Measurements from ENCODE around the gene LSR.
A peak's percentile ranks its signal among the peaks of the same experiment; 100 is the strongest.

LSR gene

DNA sequence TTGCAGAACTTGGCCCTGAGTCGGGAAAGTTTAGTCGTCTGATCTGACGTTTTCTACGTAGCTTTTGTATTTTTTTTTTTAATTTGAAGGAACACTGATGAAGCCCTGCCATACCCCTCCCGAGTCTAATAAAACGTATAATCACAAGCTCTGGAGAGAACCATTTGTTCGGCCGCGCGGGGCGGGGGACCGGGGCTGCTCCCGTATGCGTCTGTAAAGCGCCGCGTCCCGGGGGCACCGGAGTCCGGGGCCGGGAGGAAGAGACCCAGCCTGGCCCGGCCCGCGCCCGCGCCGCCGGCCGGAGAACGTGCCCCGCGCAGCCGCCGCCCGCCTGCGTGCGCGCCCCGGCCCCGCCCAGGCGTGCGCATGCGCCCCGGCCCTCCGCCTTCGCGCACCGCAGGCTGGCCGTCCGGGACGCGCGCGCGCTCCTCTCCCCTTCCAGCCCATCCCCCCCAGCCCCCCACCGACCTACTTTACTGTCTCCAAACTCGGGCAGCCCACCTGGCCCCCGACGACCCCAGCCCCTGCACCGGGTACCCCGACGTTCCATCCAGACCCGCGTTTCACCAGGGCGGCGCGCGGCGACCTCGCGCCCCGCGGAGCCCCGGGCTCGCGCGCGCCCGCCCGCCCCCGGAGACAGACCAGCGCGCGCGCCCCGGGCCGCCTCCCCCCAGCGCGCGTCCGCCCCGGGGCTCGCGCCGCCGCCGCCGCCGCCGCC lies 19.2 kb downstream of the LSR start (continued):
- TF ChIP-seq, protein P1, sequence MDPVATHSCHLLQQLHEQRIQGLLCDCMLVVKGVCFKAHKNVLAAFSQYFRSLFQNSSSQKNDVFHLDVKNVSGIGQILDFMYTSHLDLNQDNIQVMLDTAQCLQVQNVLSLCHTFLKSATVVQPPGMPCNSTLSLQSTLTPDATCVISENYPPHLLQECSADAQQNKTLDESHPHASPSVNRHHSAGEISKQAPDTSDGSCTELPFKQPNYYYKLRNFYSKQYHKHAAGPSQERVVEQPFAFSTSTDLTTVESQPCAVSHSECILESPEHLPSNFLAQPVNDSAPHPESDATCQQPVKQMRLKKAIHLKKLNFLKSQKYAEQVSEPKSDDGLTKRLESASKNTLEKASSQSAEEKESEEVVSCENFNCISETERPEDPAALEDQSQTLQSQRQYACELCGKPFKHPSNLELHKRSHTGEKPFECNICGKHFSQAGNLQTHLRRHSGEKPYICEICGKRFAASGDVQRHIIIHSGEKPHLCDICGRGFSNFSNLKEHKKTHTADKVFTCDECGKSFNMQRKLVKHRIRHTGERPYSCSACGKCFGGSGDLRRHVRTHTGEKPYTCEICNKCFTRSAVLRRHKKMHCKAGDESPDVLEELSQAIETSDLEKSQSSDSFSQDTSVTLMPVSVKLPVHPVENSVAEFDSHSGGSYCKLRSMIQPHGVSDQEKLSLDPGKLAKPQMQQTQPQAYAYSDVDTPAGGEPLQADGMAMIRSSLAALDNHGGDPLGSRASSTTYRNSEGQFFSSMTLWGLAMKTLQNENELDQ (tag by site-specific recombination; IDR thresholded peaks at IDR 0.05; ENCODE audit: low read depth): no peak
- no peak for TF ChIP-seq GLIS2 (tag by site-specific recombination; IDR thresholded peaks at IDR 0.05)
- TF ChIP-seq, protein P2, sequence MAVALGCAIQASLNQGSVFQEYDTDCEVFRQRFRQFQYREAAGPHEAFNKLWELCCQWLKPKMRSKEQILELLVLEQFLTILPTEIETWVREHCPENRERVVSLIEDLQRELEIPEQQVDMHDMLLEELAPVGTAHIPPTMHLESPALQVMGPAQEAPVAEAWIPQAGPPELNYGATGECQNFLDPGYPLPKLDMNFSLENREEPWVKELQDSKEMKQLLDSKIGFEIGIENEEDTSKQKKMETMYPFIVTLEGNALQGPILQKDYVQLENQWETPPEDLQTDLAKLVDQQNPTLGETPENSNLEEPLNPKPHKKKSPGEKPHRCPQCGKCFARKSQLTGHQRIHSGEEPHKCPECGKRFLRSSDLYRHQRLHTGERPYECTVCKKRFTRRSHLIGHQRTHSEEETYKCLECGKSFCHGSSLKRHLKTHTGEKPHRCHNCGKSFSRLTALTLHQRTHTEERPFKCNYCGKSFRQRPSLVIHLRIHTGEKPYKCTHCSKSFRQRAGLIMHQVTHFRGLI (tag by site-specific recombination; IDR thresholded peaks at IDR 0.05): peak; percentile 57; the same call in 1 of the 2 replicates
- TF ChIP-seq ZSCAN16 (tag by site-specific recombination; IDR thresholded peaks at IDR 0.05): no peak
- no peak for TF ChIP-seq ZNF677 (tag by site-specific recombination; IDR thresholded peaks at IDR 0.05)
- TF ChIP-seq ZNF274 (IDR thresholded peaks at IDR 0.05; ENCODE audit: low read length): no peak
- no peak for TF ChIP-seq ZNF274 (tag by site-specific recombination; IDR thresholded peaks at IDR 0.05; ENCODE audit: borderline replicate concordance)
- 0 out of 2 replicates have a peak, but pooled peaks have one; percentile 61 for TF ChIP-seq ZNF629 (tag by site-specific recombination; IDR thresholded peaks at IDR 0.05)
- TF ChIP-seq, protein P3, sequence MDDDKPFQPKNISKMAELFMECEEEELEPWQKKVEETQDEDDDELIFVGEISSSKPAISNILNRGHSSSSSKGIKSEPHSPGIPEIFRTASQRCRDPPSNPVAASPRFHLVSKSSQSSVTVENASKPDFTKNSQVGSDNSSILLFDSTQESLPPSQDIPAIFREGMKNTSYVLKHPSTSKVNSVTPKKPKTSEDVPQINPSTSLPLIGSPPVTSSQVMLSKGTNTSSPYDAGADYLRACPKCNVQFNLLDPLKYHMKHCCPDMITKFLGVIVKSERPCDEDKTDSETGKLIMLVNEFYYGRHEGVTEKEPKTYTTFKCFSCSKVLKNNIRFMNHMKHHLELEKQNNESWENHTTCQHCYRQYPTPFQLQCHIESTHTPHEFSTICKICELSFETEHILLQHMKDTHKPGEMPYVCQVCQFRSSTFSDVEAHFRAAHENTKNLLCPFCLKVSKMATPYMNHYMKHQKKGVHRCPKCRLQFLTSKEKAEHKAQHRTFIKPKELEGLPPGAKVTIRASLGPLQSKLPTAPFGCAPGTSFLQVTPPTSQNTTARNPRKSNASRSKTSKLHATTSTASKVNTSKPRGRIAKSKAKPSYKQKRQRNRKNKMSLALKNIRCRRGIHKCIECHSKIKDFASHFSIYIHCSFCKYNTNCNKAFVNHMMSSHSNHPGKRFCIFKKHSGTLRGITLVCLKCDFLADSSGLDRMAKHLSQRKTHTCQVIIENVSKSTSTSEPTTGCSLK (tag by site-specific recombination; IDR thresholded peaks at IDR 0.05): no peak
- peak; percentile 38; the same call in 1 of the 2 replicates for TF ChIP-seq ZNF623 (tag by site-specific recombination; IDR thresholded peaks at IDR 0.05)
- TF ChIP-seq, protein P4, sequence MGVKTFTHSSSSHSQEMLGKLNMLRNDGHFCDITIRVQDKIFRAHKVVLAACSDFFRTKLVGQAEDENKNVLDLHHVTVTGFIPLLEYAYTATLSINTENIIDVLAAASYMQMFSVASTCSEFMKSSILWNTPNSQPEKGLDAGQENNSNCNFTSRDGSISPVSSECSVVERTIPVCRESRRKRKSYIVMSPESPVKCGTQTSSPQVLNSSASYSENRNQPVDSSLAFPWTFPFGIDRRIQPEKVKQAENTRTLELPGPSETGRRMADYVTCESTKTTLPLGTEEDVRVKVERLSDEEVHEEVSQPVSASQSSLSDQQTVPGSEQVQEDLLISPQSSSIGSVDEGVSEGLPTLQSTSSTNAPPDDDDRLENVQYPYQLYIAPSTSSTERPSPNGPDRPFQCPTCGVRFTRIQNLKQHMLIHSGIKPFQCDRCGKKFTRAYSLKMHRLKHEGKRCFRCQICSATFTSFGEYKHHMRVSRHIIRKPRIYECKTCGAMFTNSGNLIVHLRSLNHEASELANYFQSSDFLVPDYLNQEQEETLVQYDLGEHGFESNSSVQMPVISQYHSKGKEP (tag by site-specific recombination; IDR thresholded peaks at IDR 0.05): 0 out of 2 replicates have a peak, but pooled peaks have one; percentile 9
- no peak for TF ChIP-seq ZNF548 (tag by site-specific recombination; IDR thresholded peaks at IDR 0.05)
- no peak for TF ChIP-seq ZNF549 (tag by site-specific recombination; IDR thresholded peaks at IDR 0.05)
- TF ChIP-seq ZNF76 (tag by site-specific recombination; IDR thresholded peaks at IDR 0.05; ENCODE audit: borderline replicate concordance, low read depth): peak; percentile 25; the same call in 1 of the 2 replicates
- 0 out of 2 replicates have a peak, but pooled peaks have one; percentile 59 for TF ChIP-seq SP7 (tag by site-specific recombination; IDR thresholded peaks at IDR 0.05)
- no peak for TF ChIP-seq ZNF121 (tag by site-specific recombination; IDR thresholded peaks at IDR 0.05)
- no peak for TF ChIP-seq ZNF621 (tag by site-specific recombination; IDR thresholded peaks at IDR 0.05)
- TF ChIP-seq, protein P5, sequence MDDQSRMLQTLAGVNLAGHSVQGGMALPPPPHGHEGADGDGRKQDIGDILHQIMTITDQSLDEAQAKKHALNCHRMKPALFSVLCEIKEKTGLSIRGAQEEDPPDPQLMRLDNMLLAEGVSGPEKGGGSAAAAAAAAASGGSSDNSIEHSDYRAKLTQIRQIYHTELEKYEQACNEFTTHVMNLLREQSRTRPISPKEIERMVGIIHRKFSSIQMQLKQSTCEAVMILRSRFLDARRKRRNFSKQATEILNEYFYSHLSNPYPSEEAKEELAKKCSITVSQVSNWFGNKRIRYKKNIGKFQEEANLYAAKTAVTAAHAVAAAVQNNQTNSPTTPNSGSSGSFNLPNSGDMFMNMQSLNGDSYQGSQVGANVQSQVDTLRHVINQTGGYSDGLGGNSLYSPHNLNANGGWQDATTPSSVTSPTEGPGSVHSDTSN (CRISPR knock-in tag; IDR thresholded peaks at IDR 0.05): no peak
- no peak; the same call in none of the 2 replicates for TF ChIP-seq KLF8 (tag by site-specific recombination; IDR thresholded peaks at IDR 0.05)
- TF ChIP-seq ZNF596 (tag by site-specific recombination; IDR thresholded peaks at IDR 0.05): no peak
- TF ChIP-seq ZNF747 (tag by site-specific recombination; IDR thresholded peaks at IDR 0.05): no peak
- TF ChIP-seq ZEB2 (tag by site-specific recombination; IDR thresholded peaks at IDR 0.05): peak; percentile 92
- no peak for TF ChIP-seq SCRT2 (tag by site-specific recombination; IDR thresholded peaks at IDR 0.05)
- no peak for TF ChIP-seq ZNF626 (tag by site-specific recombination; IDR thresholded peaks at IDR 0.05)
- no peak; the same call in none of the 2 replicates for TF ChIP-seq ZNF600 (tag by site-specific recombination; IDR thresholded peaks at IDR 0.05)
- TF ChIP-seq, protein P6, sequence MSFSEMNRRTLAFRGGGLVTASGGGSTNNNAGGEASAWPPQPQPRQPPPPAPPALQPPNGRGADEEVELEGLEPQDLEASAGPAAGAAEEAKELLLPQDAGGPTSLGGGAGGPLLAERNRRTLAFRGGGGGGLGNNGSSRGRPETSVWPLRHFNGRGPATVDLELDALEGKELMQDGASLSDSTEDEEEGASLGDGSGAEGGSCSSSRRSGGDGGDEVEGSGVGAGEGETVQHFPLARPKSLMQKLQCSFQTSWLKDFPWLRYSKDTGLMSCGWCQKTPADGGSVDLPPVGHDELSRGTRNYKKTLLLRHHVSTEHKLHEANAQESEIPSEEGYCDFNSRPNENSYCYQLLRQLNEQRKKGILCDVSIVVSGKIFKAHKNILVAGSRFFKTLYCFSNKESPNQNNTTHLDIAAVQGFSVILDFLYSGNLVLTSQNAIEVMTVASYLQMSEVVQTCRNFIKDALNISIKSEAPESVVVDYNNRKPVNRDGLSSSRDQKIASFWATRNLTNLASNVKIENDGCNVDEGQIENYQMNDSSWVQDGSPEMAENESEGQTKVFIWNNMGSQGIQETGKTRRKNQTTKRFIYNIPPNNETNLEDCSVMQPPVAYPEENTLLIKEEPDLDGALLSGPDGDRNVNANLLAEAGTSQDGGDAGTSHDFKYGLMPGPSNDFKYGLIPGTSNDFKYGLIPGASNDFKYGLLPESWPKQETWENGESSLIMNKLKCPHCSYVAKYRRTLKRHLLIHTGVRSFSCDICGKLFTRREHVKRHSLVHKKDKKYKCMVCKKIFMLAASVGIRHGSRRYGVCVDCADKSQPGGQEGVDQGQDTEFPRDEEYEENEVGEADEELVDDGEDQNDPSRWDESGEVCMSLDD (tag by site-specific recombination; IDR thresholded peaks at IDR 0.05): 0 out of 2 replicates have a peak, but pooled peaks have one; percentile 9
